GM23338 (cell line): ENCODE data around the gene TMIGD3.

Source experiments
- CTCF ChIP-seq, 2 experiments: fragments of 200-600 bp in 1 of 2; sonication (generic) in 1 of 2; conservative IDR thresholded peaks; 2 replicates each; pipeline versions ENCODE4 v1.5.1 to v1.6.1; 2016 to 2017; ENCODE audit warnings: antibody characterized with exemption in 2 of 2, low read depth in 2 of 2, mild to moderate bottlenecking in 2 of 2, moderate library complexity in 1 of 2
- EZH2 ChIP-seq: fragments of 200-600 bp; sonication (generic); IDR thresholded peaks from one replicate; pipeline ENCODE4 v1.8.0; 2017; ENCODE audit warnings: antibody characterized with exemption, mild to moderate bottlenecking, low read depth; ENCODE audit not compliant: unreplicated experiment
- EZH2phosphoT487 ChIP-seq: fragments of 200-600 bp; sonication (generic); IDR thresholded peaks from one replicate; pipeline ENCODE4 v1.8.1; 2018; ENCODE audit warnings: antibody characterized with exemption; ENCODE audit not compliant: unreplicated experiment
- JUNB ChIP-seq: IDR thresholded peaks from one replicate; pipeline ENCODE4 v1.6.1; 2016; ENCODE audit warnings: antibody characterized with exemption; ENCODE audit not compliant: unreplicated experiment
- POLR2AphosphoS5 ChIP-seq: IDR thresholded peaks from 2 replicates; pipeline ENCODE4 v1.6.1; 2016; ENCODE audit warnings: antibody characterized with exemption, low read depth

- no peak for TF ChIP-seq CTCF (conservative IDR thresholded peaks at IDR 0.05; ENCODE audit: low read depth in 2 of 2)
- no peak for TF ChIP-seq EZH2
- TF ChIP-seq JUNB = no peak
- no peak for TF ChIP-seq EZH2phosphoT487
- no peak for TF ChIP-seq POLR2AphosphoS5
Observed at GRCh38 chr1:111436726-111437125, 66.7 kb downstream of the TMIGD3 start.
